Esophagus muscularis mucosa (tissue), 3 donors: Measurements from ENCODE around the gene GTF2H3.
"Not testable (repeated sequence)": the region's sequence is repeated elsewhere in the genome, so short reads cannot be mapped to it uniquely, and the experiment has no call there.

ENCODE experiments used
- CTCF ChIP-seq, 3 experiments: fragments of 200-600 bp in 2 of 3; fragments of 450-650 bp in 1 of 3; sonication (generic) in 2 of 3; IDR thresholded peaks; one replicate each; pipeline ENCODE4 v1.5.1; 2017 to 2019; ENCODE audit warnings: antibody characterized with exemption in 3 of 3, mild to moderate bottlenecking in 2 of 3, moderate library complexity in 1 of 3
- POLR2A ChIP-seq: fragments of 450-650 bp; IDR thresholded peaks from one replicate; pipeline ENCODE4 v1.6.1; 2017; ENCODE audit warnings: antibody characterized with exemption, moderate library complexity, mild to moderate bottlenecking, low read depth

GRCh38 chr12:123603495-123603894 is 30.1 kb upstream of the GTF2H3 start:
- not testable (repeated sequence) for TF ChIP-seq POLR2A; CTCF (IDR thresholded peaks at IDR 0.05)
